ENCODE data around the gene RPAP3.

RPAP3 gene

GRCh38 chr12:47614521-47614920 lies 91.3 kb downstream of the RPAP3 start:
- TF ChIP-seq CTCF (IDR thresholded peaks at IDR 0.05; ENCODE audit: low read depth, low read length), result no peak
- DNase-seq (ENCODE audit: low read depth in 2 of 2), result no peak
- H3K4me3 ChIP-seq (replicated peaks in 1 of 2; ENCODE audit: low read depth in 2 of 2, low read length in 2 of 2), result no peak overlapping the region

GRCh38 chr12:47612953-47613352 lies 92.9 kb downstream of the RPAP3 start:
- no peak for TF ChIP-seq CTCF (IDR thresholded peaks at IDR 0.05; ENCODE audit: low read depth, low read length)
- H3K4me3 ChIP-seq (replicated peaks in 1 of 2; ENCODE audit: low read depth in 2 of 2, low read length in 2 of 2), result no peak overlapping the region
- DNase-seq (ENCODE audit: low read depth in 2 of 2), result no peak

GRCh38 chr12:47611906-47612305 lies 93.9 kb downstream of the RPAP3 start:
- no peak overlapping the region for H3K4me3 ChIP-seq (replicated peaks in 1 of 2; ENCODE audit: low read depth in 2 of 2, low read length in 2 of 2)
- no peak for TF ChIP-seq CTCF (IDR thresholded peaks at IDR 0.05; ENCODE audit: low read depth, low read length)
- DNase-seq (ENCODE audit: low read depth in 2 of 2), result no peak
